Calu3 (cell line): ENCODE data around the gene C2. TPM values are rescaled to one million over a fixed set of nuclear protein-coding genes. Genes with fewer than 3 reads are reported as not detected.
"Not testable (repeated sequence)": the region's sequence is repeated elsewhere in the genome, so short reads cannot be mapped to it uniquely, and the experiment has no call there.

ENCODE experiments used
- BruUV-seq: library from RNA; stranded (reverse); fragments of 400-500 nt; replicated peaks from 2 replicates; lab custom pipeline; 2021; lab: Mats Ljungman, UMichigan
- CTCF ChIA-PET: fragments of 300-600 bp; sonication (Branson Sonifier 250); formaldehyde crosslinking; loops from one replicate; lab custom pipeline; 2022; ENCODE audit warnings: antibody characterized with exemption; lab: Charles Lee
- DNase-seq: peaks from one replicate; pipeline ENCODE4 v3.0.0; 2022
- H3K27ac Mint-ChIP-seq: one replicate; pipeline ENCODE4 v1.8.0; 2022; ENCODE audit warnings: mixed read lengths; ENCODE audit not compliant: unreplicated experiment
- H3K27me3 Mint-ChIP-seq: one replicate; pipeline ENCODE4 v1.8.0; 2022; ENCODE audit warnings: mixed read lengths; ENCODE audit not compliant: unreplicated experiment
- H3K36me3 Mint-ChIP-seq: one replicate; pipeline ENCODE4 v1.8.0; 2022; ENCODE audit warnings: mild to moderate bottlenecking, moderate library complexity, mixed read lengths; ENCODE audit not compliant: insufficient read depth, unreplicated experiment
- H3K4me1 Mint-ChIP-seq: one replicate; pipeline ENCODE4 v1.8.0; 2022; ENCODE audit warnings: mild to moderate bottlenecking, low read depth, mixed read lengths; ENCODE audit not compliant: unreplicated experiment
- H3K4me3 Mint-ChIP-seq: one replicate; pipeline ENCODE4 v1.8.0; 2022; ENCODE audit warnings: mild to moderate bottlenecking, low read depth, moderate library complexity, mixed read lengths; ENCODE audit not compliant: unreplicated experiment
- H3K9me3 Mint-ChIP-seq: one replicate; pipeline ENCODE4 v1.8.0; 2022; ENCODE audit warnings: low read depth, mixed read lengths; ENCODE audit not compliant: unreplicated experiment
- CTCF ChIP-seq: fragments of 200-600 bp; IDR thresholded peaks from one replicate; pipeline ENCODE4 v1.8.0; 2022; ENCODE audit warnings: antibody characterized with exemption; ENCODE audit not compliant: unreplicated experiment
- intact Hi-C: fragments of 100-400 bp; cut with micrococcal nuclease; formaldehyde crosslinking; loops from one replicate; pipeline ENCODE4 v1.10.0; 2022; ENCODE audit not compliant: unreplicated experiment
- total RNA-seq: library from RNA; stranded (reverse); gene quantifications from 2 replicates; pipeline ENCODE4 v1.2.3, GENCODE V29; 2022

Gene C2
- total RNA-seq, 1 experiment from 2014 or later = 6.3 TPM

GRCh38 chr6:31977816-31978431, 50.4 kb downstream of the C2 start:
- Mint-ChIP-seq H3K4me1 (peaks cover 11% of the 10 kb centered on the region), H3K36me3 (peaks cover 34% of the 10 kb centered on the region), H3K9me3 (no peaks in the 10 kb centered on the region), H3K27ac (no peak overlapping the region), H3K4me3 (no peak overlapping the region), H3K27me3 (no peaks in the 10 kb centered on the region)
- no peak for TF ChIP-seq CTCF
- intact Hi-C loops = no loop called here
- CTCF ChIA-PET = no interaction called here
- DNase-seq = no peak
- no TSS peak for BruUV-seq

- no TSS peak for BruUV-seq
- Mint-ChIP-seq H3K4me1 (peaks cover 2% of the 10 kb centered on the region), H3K27ac (no peak overlapping the region), H3K9me3 (no peaks in the 10 kb centered on the region), H3K4me3 (no peak overlapping the region), H3K36me3 (peaks cover 25% of the 10 kb centered on the region), H3K27me3 (no peaks in the 10 kb centered on the region)
- no peak for DNase-seq
- TF ChIP-seq CTCF = no peak
- CTCF ChIA-PET = no interaction called here
- intact Hi-C loops = no loop called here
These were observed 51.3 kb downstream of the C2 start for GRCh38 chr6:31978831-31979230.

GRCh38 chr6:31979238-31979898, 51.9 kb downstream of the C2 start:
- no peaks in the 10 kb centered on the region for H3K4me1 Mint-ChIP-seq
- H3K27me3 Mint-ChIP-seq = no peaks in the 10 kb centered on the region
- TF ChIP-seq CTCF = no peak
- peaks cover 19% of the 10 kb centered on the region for H3K36me3 Mint-ChIP-seq
- H3K27ac Mint-ChIP-seq = no peak overlapping the region
- intact Hi-C loops = no loop called here
- no TSS peak for BruUV-seq
- no peaks in the 10 kb centered on the region for H3K9me3 Mint-ChIP-seq
- no peak for DNase-seq
- no peak overlapping the region for H3K4me3 Mint-ChIP-seq
- CTCF ChIA-PET = no interaction called here

GRCh38 chr6:31980195-31980876, 52.8 kb downstream of the C2 start:
- H3K27ac Mint-ChIP-seq, DNase-seq, H3K4me1 Mint-ChIP-seq, CTCF ChIA-PET, intact Hi-C loops, H3K27me3 Mint-ChIP-seq, BruUV-seq, H3K4me3 Mint-ChIP-seq, H3K9me3 Mint-ChIP-seq: not testable (repeated sequence)
- H3K36me3 Mint-ChIP-seq = peaks cover 11% of the 10 kb centered on the region

GRCh38 chr6:31980998-31981397, 53.5 kb downstream of the C2 start:
- H3K27ac Mint-ChIP-seq, H3K36me3 Mint-ChIP-seq, CTCF ChIA-PET, H3K4me1 Mint-ChIP-seq, BruUV-seq, DNase-seq, H3K27me3 Mint-ChIP-seq, intact Hi-C loops, H3K4me3 Mint-ChIP-seq, H3K9me3 Mint-ChIP-seq: not testable (repeated sequence)

GRCh38 chr6:31981744-31982143, 54.2 kb downstream of the C2 start, which contains the start of gene C4A:
C4A (plus strand) TSS chr6:31982057; CDS start chr6:31982108, 51 bp downstream.
- CTCF ChIA-PET = not testable (repeated sequence)

GRCh38 chr6:31989363-31989762, 61.8 kb downstream of the C2 start:
- H3K9me3 Mint-ChIP-seq, H3K4me3 Mint-ChIP-seq, DNase-seq, BruUV-seq, intact Hi-C loops, H3K27me3 Mint-ChIP-seq, CTCF ChIA-PET, H3K27ac Mint-ChIP-seq, H3K36me3 Mint-ChIP-seq, H3K4me1 Mint-ChIP-seq: not testable (repeated sequence)

More at GRCh38 chr6:31981744-31982143, 54.2 kb downstream of the C2 start, which contains the start of gene C4A:
- H3K36me3 Mint-ChIP-seq, BruUV-seq, H3K27ac Mint-ChIP-seq, H3K27me3 Mint-ChIP-seq, intact Hi-C loops, H3K4me3 Mint-ChIP-seq, DNase-seq, H3K9me3 Mint-ChIP-seq, H3K4me1 Mint-ChIP-seq: not testable (repeated sequence)
